Neural progenitor cell (in vitro differentiated cells): ENCODE results near the gene KCNIP1. TPM values are rescaled to one million over a fixed set of nuclear protein-coding genes. Genes with fewer than 3 reads are reported as not detected.

Experiments
- DNase-seq: peaks from one replicate; pipeline ENCODE4 v3.0.0-alpha.2; 2016; ENCODE audit warnings: low spot score
- H2AFZ ChIP-seq: fragments of 200-600 bp; sonication (generic); replicated peaks from 2 replicates; pipeline ENCODE4 v1.6.1; 2016; ENCODE audit warnings: antibody characterized with exemption
- H3F3A ChIP-seq: fragments of 200-600 bp; sonication (generic); 2 replicates; pipeline ENCODE4 v1.6.1; 2016; ENCODE audit warnings: antibody characterized with exemption, low read depth
- H3K27ac ChIP-seq: fragments of 200-600 bp; sonication (generic); 2 replicates; pipeline ENCODE4 v1.5.1; 2016; ENCODE audit warnings: mild to moderate bottlenecking
- H3K27me3 ChIP-seq: fragments of 200-600 bp; sonication (generic); 2 replicates; pipeline ENCODE4 v1.6.1; 2016; ENCODE audit warnings: mild to moderate bottlenecking, moderate library complexity
- H3K36me3 ChIP-seq: fragments of 200-600 bp; sonication (generic); 2 replicates; pipeline ENCODE4 v1.5.1; 2016
- H3K4me1 ChIP-seq: fragments of 200-600 bp; sonication (generic); 2 replicates; pipeline ENCODE4 v1.6.1; 2016; ENCODE audit warnings: mixed run types
- H3K4me2 ChIP-seq: fragments of 200-600 bp; sonication (generic); 2 replicates; pipeline ENCODE4 v1.6.1; 2016
- H3K4me3 ChIP-seq: fragments of 200-600 bp; sonication (generic); 2 replicates; pipeline ENCODE4 v1.5.1; 2016
- H3K79me2 ChIP-seq: fragments of 200-600 bp; sonication (generic); 2 replicates; pipeline ENCODE4 v1.6.1; 2016; ENCODE audit warnings: low read depth
- H3K9ac ChIP-seq: fragments of 200-600 bp; sonication (generic); 2 replicates; pipeline ENCODE4 v1.6.1; 2016
- H3K9me3 ChIP-seq: fragments of 200-600 bp; sonication (generic); 2 replicates; pipeline ENCODE4 v1.5.1; 2016; ENCODE audit warnings: low read depth
- H4K20me1 ChIP-seq: fragments of 200-600 bp; sonication (generic); 2 replicates; pipeline ENCODE4 v1.6.1; 2016; ENCODE audit warnings: low read depth
- H3K27ac Mint-ChIP-seq: 3 replicates; pipeline ENCODE4 v1.8.0; 2021; ENCODE audit warnings: mixed read lengths
- H3K27me3 Mint-ChIP-seq: 2 replicates; pipeline ENCODE4 v1.8.0; 2022; ENCODE audit warnings: low read depth, mild to moderate bottlenecking, inconsistent platforms, moderate library complexity, mixed read lengths; ENCODE audit not compliant: insufficient read depth
- H3K36me3 Mint-ChIP-seq: 3 replicates; pipeline ENCODE4 v1.8.0; 2021; ENCODE audit warnings: mixed read lengths
- H3K4me1 Mint-ChIP-seq: 3 replicates; pipeline ENCODE4 v1.8.0; 2021; ENCODE audit warnings: mixed read lengths
- H3K4me3 Mint-ChIP-seq: 3 replicates; pipeline ENCODE4 v1.8.0; 2021; ENCODE audit warnings: mild to moderate bottlenecking, moderate library complexity, mixed read lengths
- H3K9me3 Mint-ChIP-seq: 3 replicates; pipeline ENCODE4 v1.8.0; 2020; ENCODE audit warnings: mixed read lengths
- CTCF ChIP-seq: fragments of 200-600 bp; sonication (generic); IDR thresholded peaks from 2 replicates; pipeline ENCODE4 v1.5.1; 2017; ENCODE audit warnings: antibody characterized with exemption, mild to moderate bottlenecking
- EZH2 ChIP-seq: fragments of 200-600 bp; sonication (generic); IDR thresholded peaks from 2 replicates; pipeline ENCODE4 v1.6.1; 2017; ENCODE audit warnings: antibody characterized with exemption, mild to moderate bottlenecking, moderate library complexity
- EZH2phosphoT487 ChIP-seq: fragments of 200-600 bp; sonication (generic); IDR thresholded peaks from 2 replicates; pipeline ENCODE4 v1.6.1; 2017; ENCODE audit warnings: antibody characterized with exemption
- total RNA-seq: library from RNA; depleted of rRNA; stranded (reverse); fragments of >200 nt; gene quantifications from 2 replicates; pipeline ENCODE4 v1.2.3, GENCODE V29; 2015; ENCODE audit warnings: low replicate concordance

KCNIP1 gene
- total RNA-seq, 1 donor from 2014 or later = 2.8 TPM

- Mint-ChIP-seq H3K27me3 (no peaks in the 10 kb centered on the region), H3K9me3 (peaks cover 3% of the 10 kb centered on the region), H3K36me3 (no peaks in the 10 kb centered on the region), H3K27ac (no peak overlapping the region), H3K4me1 (peaks cover 4% of the 10 kb centered on the region), H3K4me3 (no peak overlapping the region)
- Histone ChIP-seq H3K4me2 (no peak overlapping the region), H3K9me3 (no peaks in the 10 kb centered on the region), H3K4me3 (no peak overlapping the region), H3K79me2 (no peaks in the 10 kb centered on the region), H3K27me3 (no peaks in the 10 kb centered on the region), H3K36me3 (no peaks in the 10 kb centered on the region), H3F3A (no peaks in the 10 kb centered on the region), H3K4me1 (no peaks in the 10 kb centered on the region), H2AFZ (no peak overlapping the region), H4K20me1 (no peaks in the 10 kb centered on the region), H3K27ac (no peak overlapping the region), H3K9ac (no peak overlapping the region)
- TF ChIP-seq CTCF = no peak
- no peak for TF ChIP-seq EZH2phosphoT487
- no peak for DNase-seq
Observed at GRCh38 chr5:170715141-170715540, 211.3 kb downstream of the KCNIP1 start.

GRCh38 chr5:170716396-170716795 is 212.6 kb downstream of the KCNIP1 start:
- Mint-ChIP-seq H3K4me3 (no peak overlapping the region), H3K4me1 (peaks cover 4% of the 10 kb centered on the region), H3K27ac (no peak overlapping the region)

GRCh38 chr5:170719551-170719950 is 215.7 kb downstream of the KCNIP1 start:
- Histone ChIP-seq H3K4me2 (no peak overlapping the region), H3K4me3 (no peak overlapping the region), H3K9me3 (no peaks in the 10 kb centered on the region)

More at GRCh38 chr5:170716396-170716795, 212.6 kb downstream of the KCNIP1 start:
- no peaks in the 10 kb centered on the region for H3K79me2 ChIP-seq
- no peaks in the 10 kb centered on the region for H4K20me1 ChIP-seq
- H3K4me2 ChIP-seq = no peak overlapping the region
- no peak overlapping the region for H3K4me3 ChIP-seq
- no peaks in the 10 kb centered on the region for H3K9me3 Mint-ChIP-seq
- H3K27ac ChIP-seq = no peak overlapping the region
- H3K27me3 Mint-ChIP-seq = peaks cover under 1% of the 10 kb centered on the region
- H3K36me3 Mint-ChIP-seq = no peaks in the 10 kb centered on the region
- H3F3A ChIP-seq = no peaks in the 10 kb centered on the region
- H3K4me1 ChIP-seq = no peaks in the 10 kb centered on the region
- H3K9me3 ChIP-seq = no peaks in the 10 kb centered on the region
- H2AFZ ChIP-seq = no peak overlapping the region
- TF ChIP-seq EZH2 = no peak
- TF ChIP-seq EZH2phosphoT487 = no peak
- TF ChIP-seq CTCF = no peak
- H3K27me3 ChIP-seq = no peaks in the 10 kb centered on the region
- no peaks in the 10 kb centered on the region for H3K36me3 ChIP-seq
- H3K9ac ChIP-seq = no peak overlapping the region
- no peak for DNase-seq

More at GRCh38 chr5:170719551-170719950, 215.7 kb downstream of the KCNIP1 start:
- Histone ChIP-seq H2AFZ (no peak overlapping the region), H3K4me1 (no peaks in the 10 kb centered on the region), H3K27ac (no peak overlapping the region), H3K36me3 (no peaks in the 10 kb centered on the region), H3K79me2 (no peaks in the 10 kb centered on the region), H3K27me3 (no peaks in the 10 kb centered on the region), H3K9ac (no peak overlapping the region), H3F3A (no peaks in the 10 kb centered on the region), H4K20me1 (no peaks in the 10 kb centered on the region)
- TF ChIP-seq EZH2phosphoT487 = no peak
- no peak for TF ChIP-seq EZH2
- TF ChIP-seq CTCF = no peak
- Mint-ChIP-seq H3K9me3 (no peaks in the 10 kb centered on the region), H3K36me3 (no peaks in the 10 kb centered on the region), H3K4me3 (no peak overlapping the region), H3K27ac (no peak overlapping the region), H3K4me1 (peaks cover 4% of the 10 kb centered on the region), H3K27me3 (peaks cover 3% of the 10 kb centered on the region)
- no peak for DNase-seq
